ENCODE measurements around the gene ADGRD1.

DNA sequence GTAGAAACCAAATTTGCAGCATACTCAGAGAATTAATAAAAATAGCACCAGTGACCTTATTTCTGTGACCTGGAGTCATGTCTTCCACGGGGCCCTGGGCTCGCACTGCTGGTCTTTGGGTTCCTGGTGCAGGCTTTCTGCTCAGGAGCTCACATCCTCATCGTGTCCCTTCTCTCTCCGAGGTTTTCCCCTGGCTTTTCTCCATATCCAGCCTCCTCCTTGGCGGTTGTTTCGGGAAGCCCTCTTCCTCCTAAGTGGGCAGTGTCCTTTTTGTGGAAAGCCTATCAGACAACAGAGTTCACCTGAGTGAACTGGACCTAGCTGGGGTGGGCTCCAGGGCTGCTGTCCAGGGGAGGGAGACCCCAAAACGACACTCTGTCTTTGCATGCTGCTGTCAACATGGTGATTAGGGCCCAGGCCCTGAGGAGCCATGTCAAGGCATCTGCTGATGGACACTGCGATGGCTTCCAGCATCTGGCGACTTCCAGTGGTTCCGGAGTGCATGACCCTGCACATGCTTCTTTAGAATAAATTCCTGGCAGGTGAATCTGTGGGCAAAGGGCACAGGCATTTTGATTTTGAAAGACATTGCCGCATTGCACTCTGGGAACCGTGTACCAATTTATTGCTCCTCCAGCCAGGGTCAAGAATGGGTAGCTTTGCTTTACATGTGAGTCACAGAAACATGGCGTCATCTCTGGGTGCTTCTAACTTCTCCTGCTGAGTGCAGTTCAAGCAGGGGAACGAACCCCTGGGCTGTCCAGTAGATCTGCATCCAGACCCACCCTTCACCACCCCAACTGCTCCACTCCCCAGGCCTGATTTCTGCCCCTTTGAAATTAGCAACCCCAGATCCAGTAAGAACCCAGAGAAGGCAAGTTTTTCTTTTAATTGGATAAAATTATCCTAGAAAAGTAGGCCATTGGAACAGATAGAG is 136.8 kb downstream of the ADGRD1 start:
- no peak for TF ChIP-seq POLR2A (IDR thresholded peaks at IDR 0.05; ENCODE audit: extremely low read depth, insufficient read length)
- TF ChIP-seq, protein P1, sequence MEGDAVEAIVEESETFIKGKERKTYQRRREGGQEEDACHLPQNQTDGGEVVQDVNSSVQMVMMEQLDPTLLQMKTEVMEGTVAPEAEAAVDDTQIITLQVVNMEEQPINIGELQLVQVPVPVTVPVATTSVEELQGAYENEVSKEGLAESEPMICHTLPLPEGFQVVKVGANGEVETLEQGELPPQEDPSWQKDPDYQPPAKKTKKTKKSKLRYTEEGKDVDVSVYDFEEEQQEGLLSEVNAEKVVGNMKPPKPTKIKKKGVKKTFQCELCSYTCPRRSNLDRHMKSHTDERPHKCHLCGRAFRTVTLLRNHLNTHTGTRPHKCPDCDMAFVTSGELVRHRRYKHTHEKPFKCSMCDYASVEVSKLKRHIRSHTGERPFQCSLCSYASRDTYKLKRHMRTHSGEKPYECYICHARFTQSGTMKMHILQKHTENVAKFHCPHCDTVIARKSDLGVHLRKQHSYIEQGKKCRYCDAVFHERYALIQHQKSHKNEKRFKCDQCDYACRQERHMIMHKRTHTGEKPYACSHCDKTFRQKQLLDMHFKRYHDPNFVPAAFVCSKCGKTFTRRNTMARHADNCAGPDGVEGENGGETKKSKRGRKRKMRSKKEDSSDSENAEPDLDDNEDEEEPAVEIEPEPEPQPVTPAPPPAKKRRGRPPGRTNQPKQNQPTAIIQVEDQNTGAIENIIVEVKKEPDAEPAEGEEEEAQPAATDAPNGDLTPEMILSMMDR (IDR thresholded peaks at IDR 0.05; ENCODE audit: low read depth, low read length) = no peak
- no peak for TF ChIP-seq MAX (IDR thresholded peaks at IDR 0.05; ENCODE audit: low read depth, low read length)

Measured in NB4 (cell line).